Mesendoderm (in vitro differentiated cells): ENCODE measurements around the gene BRD3OS.

ENCODE experiments used
- DNase-seq: peaks from one replicate; pipeline ENCODE4 v3.0.0; 2013
- H2AK5ac ChIP-seq: 2 replicates; pipeline ENCODE4 v1.6.1; 2013; ENCODE audit warnings: low read length, inconsistent platforms
- H2BK120ac ChIP-seq: 2 replicates; pipeline ENCODE4 v1.6.1; 2013; ENCODE audit warnings: low read depth, mild to moderate bottlenecking, low read length, moderate library complexity, mixed read lengths
- H2BK15ac ChIP-seq: replicated peaks from 2 replicates; pipeline ENCODE4 v1.6.1; 2013; ENCODE audit warnings: low read depth, mild to moderate bottlenecking, moderate library complexity
- H2BK5ac ChIP-seq: 2 replicates; pipeline ENCODE4 v1.6.1; 2013; ENCODE audit warnings: low read length, inconsistent platforms
- H3K18ac ChIP-seq: 2 replicates; pipeline ENCODE4 v1.6.1; 2013; ENCODE audit warnings: mild to moderate bottlenecking, low read length, mixed read lengths
- H3K23ac ChIP-seq: one replicate; pipeline ENCODE4 v1.6.1; 2013; ENCODE audit warnings: low read length
- H3K27ac ChIP-seq: 2 replicates; pipeline ENCODE4 v1.5.1; 2013; ENCODE audit warnings: low read depth, mild to moderate bottlenecking, inconsistent platforms, low read length, moderate library complexity
- H3K27me3 ChIP-seq: 2 replicates; pipeline ENCODE4 v1.6.1; 2013; ENCODE audit warnings: low read length, control low read depth, mild to moderate bottlenecking, inconsistent platforms; ENCODE audit not compliant: insufficient read depth, poor library complexity
- H3K36me3 ChIP-seq: 2 replicates; pipeline ENCODE4 v1.6.1; 2013; ENCODE audit warnings: low read length, inconsistent platforms; ENCODE audit not compliant: control insufficient read depth, insufficient read depth
- H3K4ac ChIP-seq: one replicate; pipeline ENCODE4 v1.6.1; 2013; ENCODE audit warnings: low read depth, mild to moderate bottlenecking, low read length, moderate library complexity
- H3K4me1 ChIP-seq: 2 replicates; pipeline ENCODE4 v1.6.1; 2013; ENCODE audit warnings: low read depth, low read length, inconsistent platforms; ENCODE audit not compliant: control insufficient read depth
- H3K4me2 ChIP-seq: 2 replicates; pipeline ENCODE4 v1.6.1; 2013; ENCODE audit warnings: low read length
- H3K4me3 ChIP-seq: 2 replicates; pipeline ENCODE4 v1.5.1; 2013; ENCODE audit warnings: mild to moderate bottlenecking, low read length
- H3K56ac ChIP-seq: one replicate; pipeline ENCODE4 v1.6.1; 2013; ENCODE audit warnings: low read length
- H3K79me1 ChIP-seq: 2 replicates; pipeline ENCODE4 v1.6.1; 2013; ENCODE audit warnings: low read length, inconsistent platforms
- H3K79me2 ChIP-seq: 2 replicates; pipeline ENCODE4 v1.6.1; 2013; ENCODE audit warnings: mild to moderate bottlenecking, low read length; ENCODE audit not compliant: control insufficient read depth, insufficient read depth
- H3K9ac ChIP-seq: 2 replicates; pipeline ENCODE4 v1.6.1; 2013; ENCODE audit warnings: low read length, inconsistent platforms
- H4K5ac ChIP-seq: one replicate; pipeline ENCODE4 v1.6.1; 2013; ENCODE audit warnings: low read length
- H4K8ac ChIP-seq: one replicate; pipeline ENCODE4 v1.6.1; 2013; ENCODE audit warnings: low read depth, mild to moderate bottlenecking, control low read depth, low read length, moderate library complexity
- WGBS: extraction: QIAGEN DNeasy Blood & Tissue Kit; methylation state at CpG from one replicate; pipeline ENCODE4 v1.1.7; 2013; ENCODE audit warnings: low lambda C conversion rate, missing lambda C conversion rate; ENCODE audit not compliant: insufficient coverage; ENCODE audit errors: extremely low coverage; 5-methylcytosine and 5-hydroxymethylcytosine counted together

Gene BRD3OS

DNA sequence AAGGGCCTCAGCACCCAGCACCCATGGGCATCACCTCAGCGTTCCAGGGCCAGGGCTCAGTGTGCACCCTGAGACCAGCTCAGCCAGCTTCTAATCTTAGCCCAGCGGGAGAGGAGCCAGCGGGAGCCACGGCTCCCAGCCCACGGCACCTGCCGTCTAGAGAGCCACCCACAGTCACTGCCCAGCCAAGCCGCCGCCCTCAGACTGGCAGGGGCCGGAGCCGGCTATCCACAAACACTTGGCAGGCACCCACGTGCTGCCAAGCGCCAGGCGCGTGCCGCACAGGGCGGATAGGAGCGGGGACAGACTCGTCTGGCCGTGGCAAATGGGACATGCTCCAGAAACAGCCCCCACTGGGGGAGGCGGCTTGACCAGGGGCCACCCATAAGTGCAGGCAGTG lies 24.0 kb downstream of the BRD3OS start:
- WGBS = no CpG with 5 or more reads among the region's 20 CpGs

GRCh38 chr9:134049772-134050588 lies 24.7 kb downstream of the BRD3OS start:
- no peaks in the 10 kb centered on the region for H3K4me1 ChIP-seq
- H2AK5ac ChIP-seq = no peak overlapping the region
- no peak overlapping the region for H3K27ac ChIP-seq
- H3K56ac ChIP-seq = no peak overlapping the region
- peaks cover 4% of the 10 kb centered on the region for H3K79me1 ChIP-seq
- DNase-seq = no peak
- H3K9ac ChIP-seq = no peak overlapping the region
- no peak overlapping the region for H4K8ac ChIP-seq
- no peak overlapping the region for H4K5ac ChIP-seq
- H3K79me2 ChIP-seq = peaks cover 8% of the 10 kb centered on the region
- H3K36me3 ChIP-seq = peaks cover 14% of the 10 kb centered on the region
- H3K4me2 ChIP-seq = no peak overlapping the region
- H3K27me3 ChIP-seq = no peaks in the 10 kb centered on the region
- no peak overlapping the region for H3K4me3 ChIP-seq
- no peak overlapping the region for H3K23ac ChIP-seq
- no peak overlapping the region for H2BK5ac ChIP-seq
- WGBS = no CpG with 5 or more reads among the region's 28 CpGs
- no peak overlapping the region for H2BK15ac ChIP-seq
- no peak overlapping the region for H2BK120ac ChIP-seq
- H3K4ac ChIP-seq = no peak overlapping the region
- no peak overlapping the region for H3K18ac ChIP-seq

More for the DNA sequence above, 24.0 kb downstream of the BRD3OS start:
- no peak overlapping the region for H2BK15ac ChIP-seq
- no peak overlapping the region for H3K27ac ChIP-seq
- no peak overlapping the region for H4K8ac ChIP-seq
- H3K4me1 ChIP-seq = no peaks in the 10 kb centered on the region
- peaks cover 16% of the 10 kb centered on the region for H3K36me3 ChIP-seq
- H3K56ac ChIP-seq = no peak overlapping the region
- no peak overlapping the region for H2AK5ac ChIP-seq
- H4K5ac ChIP-seq = no peak overlapping the region
- no peak overlapping the region for H2BK120ac ChIP-seq
- H3K23ac ChIP-seq = no peak overlapping the region
- no peak overlapping the region for H3K4me2 ChIP-seq
- peaks cover 3% of the 10 kb centered on the region for H3K79me2 ChIP-seq
- H2BK5ac ChIP-seq = no peak overlapping the region
- no peak overlapping the region for H3K4me3 ChIP-seq
- H3K4ac ChIP-seq = no peak overlapping the region
- no peak overlapping the region for H3K18ac ChIP-seq
- no peak for DNase-seq
- peaks cover 4% of the 10 kb centered on the region for H3K79me1 ChIP-seq
- no peak overlapping the region for H3K9ac ChIP-seq
- no peaks in the 10 kb centered on the region for H3K27me3 ChIP-seq

DNA sequence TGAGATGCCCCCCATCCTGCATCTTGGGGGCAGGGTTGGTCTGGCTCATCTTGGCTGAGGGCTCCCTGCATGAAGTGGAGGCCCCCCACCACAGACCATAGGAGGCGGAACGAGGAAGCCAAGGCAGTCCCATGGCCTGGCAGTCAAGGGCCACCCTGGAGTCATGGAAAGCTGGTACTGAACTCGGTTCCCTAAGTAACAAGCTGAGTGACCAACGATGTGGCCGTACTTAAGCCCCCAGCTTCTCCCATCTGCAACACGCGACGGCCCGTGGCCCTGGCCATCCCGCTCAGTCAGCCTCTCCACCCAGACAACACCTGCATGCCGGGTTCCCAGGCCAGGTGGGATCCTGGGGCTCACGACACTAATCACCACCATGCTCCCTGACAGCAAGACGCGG lies 25.4 kb downstream of the BRD3OS start:
- no peak overlapping the region for H2BK120ac ChIP-seq
- H3K4me1 ChIP-seq = no peaks in the 10 kb centered on the region
- peaks cover 5% of the 10 kb centered on the region for H3K79me1 ChIP-seq
- H3K79me2 ChIP-seq = peaks cover 16% of the 10 kb centered on the region
- no peak overlapping the region for H3K23ac ChIP-seq
- peaks cover 11% of the 10 kb centered on the region for H3K36me3 ChIP-seq
- no CpG with 5 or more reads among the region's 14 CpGs for WGBS
- no peak overlapping the region for H3K4me2 ChIP-seq
- H3K4ac ChIP-seq = no peak overlapping the region
- no peaks in the 10 kb centered on the region for H3K27me3 ChIP-seq
- H2BK5ac ChIP-seq = no peak overlapping the region
- H3K56ac ChIP-seq = no peak overlapping the region
- H3K27ac ChIP-seq = no peak overlapping the region
- no peak overlapping the region for H3K9ac ChIP-seq
- H4K5ac ChIP-seq = no peak overlapping the region
- no peak overlapping the region for H3K4me3 ChIP-seq
- no peak for DNase-seq
- no peak overlapping the region for H3K18ac ChIP-seq
- H4K8ac ChIP-seq = no peak overlapping the region
- no peak overlapping the region for H2AK5ac ChIP-seq
- H2BK15ac ChIP-seq = no peak overlapping the region

GRCh38 chr9:134051319-134051718 lies 26.0 kb downstream of the BRD3OS start:
- no peak overlapping the region for H2BK15ac ChIP-seq
- H3K56ac ChIP-seq = no peak overlapping the region
- no peak overlapping the region for H2BK120ac ChIP-seq
- H3K4ac ChIP-seq = no peak overlapping the region
- DNase-seq = no peak
- no peaks in the 10 kb centered on the region for H3K27me3 ChIP-seq
- H3K9ac ChIP-seq = no peak overlapping the region
- WGBS = no CpG with 5 or more reads among the region's 16 CpGs
- no peak overlapping the region for H3K27ac ChIP-seq
- no peak overlapping the region for H4K5ac ChIP-seq
- no peak overlapping the region for H3K18ac ChIP-seq
- no peak overlapping the region for H3K4me3 ChIP-seq
- peaks cover 21% of the 10 kb centered on the region for H3K79me2 ChIP-seq
- H3K23ac ChIP-seq = no peak overlapping the region
- no peak overlapping the region for H2AK5ac ChIP-seq
- H3K36me3 ChIP-seq = peaks cover 11% of the 10 kb centered on the region
- no peaks in the 10 kb centered on the region for H3K4me1 ChIP-seq
- no peak overlapping the region for H3K4me2 ChIP-seq
- H4K8ac ChIP-seq = no peak overlapping the region
- H2BK5ac ChIP-seq = no peak overlapping the region
- peaks cover 8% of the 10 kb centered on the region for H3K79me1 ChIP-seq

- Histone ChIP-seq H2BK120ac (no peak overlapping the region), H4K5ac (no peak overlapping the region), H3K36me3 (peaks cover 9% of the 10 kb centered on the region), H4K8ac (no peak overlapping the region), H3K56ac (no peak overlapping the region), H3K4ac (no peak overlapping the region), H3K4me2 (no peak overlapping the region), H2BK15ac (no peak overlapping the region), H3K27ac (no peak overlapping the region), H2BK5ac (no peak overlapping the region), H3K18ac (no peak overlapping the region), H3K4me3 (no peak overlapping the region), H3K79me1 (peaks cover 12% of the 10 kb centered on the region), H3K23ac (no peak overlapping the region), H2AK5ac (no peak overlapping the region), H3K4me1 (no peaks in the 10 kb centered on the region), H3K9ac (no peak overlapping the region), H3K27me3 (no peaks in the 10 kb centered on the region), H3K79me2 (peaks cover 33% of the 10 kb centered on the region)
- WGBS = no CpG with 5 or more reads among the region's 3 CpGs
- DNase-seq = no peak
Measured at GRCh38 chr9:134052491-134052890, 27.2 kb downstream of the BRD3OS start.

DNA sequence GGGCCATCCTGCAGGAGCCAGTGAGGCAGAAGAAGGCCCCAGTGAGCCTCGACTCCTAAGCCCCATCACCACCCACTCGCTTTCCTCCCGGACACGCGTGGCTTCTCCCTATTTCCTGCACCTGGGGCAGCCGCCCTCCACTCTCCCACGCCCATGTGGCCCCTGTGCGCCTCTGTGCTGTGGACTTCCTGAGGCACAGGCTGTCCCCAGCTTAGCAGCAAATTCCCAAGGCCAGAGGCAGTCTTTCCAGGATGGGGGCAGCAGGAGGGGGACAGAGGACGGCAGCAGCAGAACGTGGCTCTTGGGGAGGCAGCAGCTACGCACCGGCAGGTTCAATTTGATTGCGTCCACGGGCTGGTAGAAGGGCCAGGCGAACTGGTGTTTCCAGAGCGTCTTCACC lies 27.7 kb downstream of the BRD3OS start:
- no peak overlapping the region for H2BK120ac ChIP-seq
- H3K36me3 ChIP-seq = peaks cover 9% of the 10 kb centered on the region
- H2BK5ac ChIP-seq = no peak overlapping the region
- H3K4ac ChIP-seq = no peak overlapping the region
- no peak overlapping the region for H3K9ac ChIP-seq
- H3K18ac ChIP-seq = no peak overlapping the region
- H3K4me1 ChIP-seq = no peaks in the 10 kb centered on the region
- no peak overlapping the region for H3K4me2 ChIP-seq
- WGBS = no CpG with 5 or more reads among the region's 16 CpGs
- H3K27ac ChIP-seq = no peak overlapping the region
- H2AK5ac ChIP-seq = no peak overlapping the region
- H3K79me2 ChIP-seq = peaks cover 37% of the 10 kb centered on the region
- no peaks in the 10 kb centered on the region for H3K27me3 ChIP-seq
- peaks cover 13% of the 10 kb centered on the region for H3K79me1 ChIP-seq
- H3K4me3 ChIP-seq = no peak overlapping the region
- no peak overlapping the region for H3K56ac ChIP-seq
- H3K23ac ChIP-seq = no peak overlapping the region
- no peak for DNase-seq
- no peak overlapping the region for H2BK15ac ChIP-seq
- H4K5ac ChIP-seq = no peak overlapping the region
- no peak overlapping the region for H4K8ac ChIP-seq
